Measurements from ENCODE around the gene HOOK1. TPM values are rescaled to one million over a fixed set of nuclear protein-coding genes. Genes with fewer than 3 reads are reported as not detected.

Gene HOOK1
- polyA plus RNA-seq, 1 of the 3 experiments (the other 2 are of a cell fraction) = 0.35 TPM

DNA sequence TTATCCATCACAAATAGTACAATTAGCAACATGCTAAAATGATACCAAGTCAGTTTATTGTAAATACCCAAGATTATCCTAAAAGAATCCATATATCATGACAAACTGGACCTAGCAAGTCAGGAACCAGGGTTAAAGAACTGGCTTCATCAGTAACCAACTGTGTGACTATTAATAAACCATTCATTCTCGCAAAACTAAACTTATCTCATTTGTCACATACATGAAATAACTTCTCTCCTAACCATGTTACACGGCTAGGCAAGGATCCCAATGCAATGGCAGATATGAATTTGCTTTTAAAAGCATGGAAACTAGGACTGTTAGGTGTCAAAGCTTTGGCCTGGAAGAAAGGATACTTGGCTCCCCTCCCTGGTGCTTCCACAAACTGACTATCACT, 82.4 kb downstream of the HOOK1 start:
- no peak overlapping the region for H2AFZ ChIP-seq (ENCODE audit: low read depth)
- no peaks in the 10 kb centered on the region for H3K9me2 ChIP-seq
- no peaks in the 10 kb centered on the region for H3K9me3 ChIP-seq
- H3K27ac ChIP-seq (ENCODE audit: low read depth in 2 of 2, low read length in 1 of 2) = no peak overlapping the region
- H3K4me1 ChIP-seq (ENCODE audit: control insufficient read depth in 1 of 2, insufficient read depth in 2 of 2, low read depth in 1 of 2, low read length in 1 of 2) = no peaks in the 10 kb centered on the region
- H3K4me3 ChIP-seq (ENCODE audit: low read depth in 2 of 2, low read length in 1 of 2) = no peak overlapping the region
- TF ChIP-seq FOSL2 (IDR thresholded peaks at IDR 0.05; ENCODE audit: borderline replicate concordance, low read depth) = no peak
- TF ChIP-seq CHD2 (IDR thresholded peaks at IDR 0.05; ENCODE audit: low read length, partially characterized antibody) = no peak
- TF ChIP-seq GABPA (IDR thresholded peaks at IDR 0.05; ENCODE audit: low read depth) = no peak
- TF ChIP-seq RFX5 (IDR thresholded peaks at IDR 0.05; ENCODE audit: low read length) = no peak
- TF ChIP-seq NFIC (IDR thresholded peaks at IDR 0.05; ENCODE audit: borderline replicate concordance) = no peak
- CTCF ChIA-PET = interaction anchor here (0.7 to 6.5 kb wide), 3 partner anchors 15 to 1879 kb away, joined by 3 to 24 read pairs (median 4); no protein-coding TSS in a partner anchor
- H4K20me1 ChIP-seq (ENCODE audit: insufficient read depth) = no peaks in the 10 kb centered on the region
- POLR2A ChIA-PET = no interaction called here
- H3K4me2 ChIP-seq = no peak overlapping the region
- H3K79me2 ChIP-seq (ENCODE audit: insufficient read depth) = no peaks in the 10 kb centered on the region
- H3K27me3 ChIP-seq (ENCODE audit: insufficient read depth) = no peaks in the 10 kb centered on the region
- no peaks in the 10 kb centered on the region for H3F3A ChIP-seq (replicated peaks; ENCODE audit: insufficient read depth)
- WGBS (ENCODE audit: low lambda C conversion rate) = 54% methylated on average over 2 of the region's 2 CpGs
- no peak for DNase-seq
- no peaks in the 10 kb centered on the region for H3K36me3 ChIP-seq (replicated peaks in 1 of 2; ENCODE audit: control insufficient read depth in 1 of 2, insufficient read depth in 2 of 2, low read length in 1 of 2)
- no peak overlapping the region for H3K9ac ChIP-seq

DNA sequence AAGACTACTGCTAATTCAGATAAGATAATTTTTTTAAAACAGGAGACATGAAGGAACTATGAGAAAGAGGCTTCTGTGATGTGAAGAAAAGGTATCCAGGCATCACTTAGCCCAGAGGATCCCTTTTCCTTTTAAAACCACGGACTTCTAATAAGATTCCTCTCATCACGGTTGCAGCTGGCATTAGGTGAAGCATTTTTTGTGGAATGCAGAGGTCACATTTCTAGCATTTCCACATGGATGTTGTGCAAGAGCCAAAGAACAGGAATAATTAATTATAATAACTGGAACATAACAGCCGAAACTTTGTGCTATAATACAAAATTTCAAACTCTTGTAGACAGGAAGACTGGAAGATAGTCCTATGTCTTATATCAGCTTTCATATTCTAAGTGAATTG, 84.2 kb downstream of the HOOK1 start:
- Histone ChIP-seq H3K27ac (ENCODE audit: low read depth in 2 of 2, low read length in 1 of 2) (no peak overlapping the region), H2AFZ (ENCODE audit: low read depth) (no peak overlapping the region), H4K20me1 (ENCODE audit: insufficient read depth) (no peaks in the 10 kb centered on the region), H3K9me2 (no peaks in the 10 kb centered on the region), H3K79me2 (ENCODE audit: insufficient read depth) (no peaks in the 10 kb centered on the region), H3K4me2 (no peak overlapping the region), H3K4me3 (ENCODE audit: low read depth in 2 of 2, low read length in 1 of 2) (no peak overlapping the region), H3K9ac (no peak overlapping the region), H3K36me3 (replicated peaks in 1 of 2; ENCODE audit: control insufficient read depth in 1 of 2, insufficient read depth in 2 of 2, low read length in 1 of 2) (no peaks in the 10 kb centered on the region), H3K27me3 (ENCODE audit: insufficient read depth) (no peaks in the 10 kb centered on the region), H3K4me1 (ENCODE audit: control insufficient read depth in 1 of 2, insufficient read depth in 2 of 2, low read depth in 1 of 2, low read length in 1 of 2) (no peaks in the 10 kb centered on the region), H3F3A (replicated peaks; ENCODE audit: insufficient read depth) (no peaks in the 10 kb centered on the region), H3K9me3 (no peaks in the 10 kb centered on the region)
- POLR2A ChIA-PET = no interaction called here
- no peak for DNase-seq
- CTCF ChIA-PET = interaction anchor here (1.3 kb wide), 1 partner anchor 48 kb away, joined by 8 read pairs; no protein-coding TSS in a partner anchor
- WGBS (ENCODE audit: low lambda C conversion rate) = 49% methylated on average over 3 of the region's 3 CpGs
- no peak for TF ChIP-seq TAF1 (IDR thresholded peaks at IDR 0.05; ENCODE audit: borderline replicate concordance, low read depth, low read length)
- TF ChIP-seq NRF1 (IDR thresholded peaks at IDR 0.05; ENCODE audit: low read depth, low read length) = no peak
- no peak for TF ChIP-seq CHD2 (IDR thresholded peaks at IDR 0.05; ENCODE audit: low read length, partially characterized antibody)
- TF ChIP-seq EZH2phosphoT487 (IDR thresholded peaks at IDR 0.05; ENCODE audit: borderline replicate concordance, low read depth) = no peak
- TF ChIP-seq POLR2AphosphoS5 (IDR thresholded peaks at IDR 0.05; ENCODE audit: low read depth, low read length) = no peak
- TF ChIP-seq MEF2A (IDR thresholded peaks at IDR 0.05; ENCODE audit: borderline replicate concordance, low read depth) = no peak
- no peak for TF ChIP-seq ELF1 (IDR thresholded peaks at IDR 0.05)
- no peak for TF ChIP-seq USF1 (IDR thresholded peaks at IDR 0.05; ENCODE audit: borderline replicate concordance, low read depth)
- TF ChIP-seq YY1 (IDR thresholded peaks at IDR 0.05; ENCODE audit: low read depth) = no peak
- no peak for TF ChIP-seq USF2 (IDR thresholded peaks at IDR 0.05; ENCODE audit: borderline replicate concordance, low read depth, low read length)
- TF ChIP-seq, protein P1, sequence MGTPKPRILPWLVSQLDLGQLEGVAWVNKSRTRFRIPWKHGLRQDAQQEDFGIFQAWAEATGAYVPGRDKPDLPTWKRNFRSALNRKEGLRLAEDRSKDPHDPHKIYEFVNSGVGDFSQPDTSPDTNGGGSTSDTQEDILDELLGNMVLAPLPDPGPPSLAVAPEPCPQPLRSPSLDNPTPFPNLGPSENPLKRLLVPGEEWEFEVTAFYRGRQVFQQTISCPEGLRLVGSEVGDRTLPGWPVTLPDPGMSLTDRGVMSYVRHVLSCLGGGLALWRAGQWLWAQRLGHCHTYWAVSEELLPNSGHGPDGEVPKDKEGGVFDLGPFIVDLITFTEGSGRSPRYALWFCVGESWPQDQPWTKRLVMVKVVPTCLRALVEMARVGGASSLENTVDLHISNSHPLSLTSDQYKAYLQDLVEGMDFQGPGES (IDR thresholded peaks at IDR 0.05; ENCODE audit: low read depth, low read length) = no peak
- TF ChIP-seq NFIC (IDR thresholded peaks at IDR 0.05; ENCODE audit: borderline replicate concordance) = no peak
- no peak for TF ChIP-seq RFX5 (IDR thresholded peaks at IDR 0.05; ENCODE audit: low read length)

All from SK-N-SH (cell line).